HL-60/S4 treated with phorbol 12-myristate 13-acetate at 8.2 ng/mL for 4 days and 3 days (cell line): Measurements from ENCODE around the gene LIPC.

Experiments used
- in situ Hi-C: fragments of 300-500 bp; cut with MboI; formaldehyde crosslinking; loops from 2 replicates; pipeline ENCODE4 v1.15.0; 2022; ENCODE audit warnings: low sequenced_read_pairs

Gene LIPC

GRCh38 chr15:58433597-58434333, 2.0 kb downstream of the LIPC start:
- in situ Hi-C loops: no loop called here

- in situ Hi-C loops: no loop called here
Measured at GRCh38 chr15:58434334-58434875, 2.6 kb downstream of the LIPC start.

- in situ Hi-C loops: no loop called here
Measured at GRCh38 chr15:58436552-58436951, 4.8 kb downstream of the LIPC start.

GRCh38 chr15:58437531-58438105, 5.8 kb downstream of the LIPC start:
- in situ Hi-C loops: no loop called here

GRCh38 chr15:58438111-58438510, 6.3 kb downstream of the LIPC start:
- in situ Hi-C loops: no loop called here

- in situ Hi-C loops: no loop called here
Measured at GRCh38 chr15:58438956-58439355, 7.2 kb downstream of the LIPC start.

GRCh38 chr15:58440158-58440910, 8.5 kb downstream of the LIPC start:
- in situ Hi-C loops: no loop called here

GRCh38 chr15:58440922-58441321, 9.1 kb downstream of the LIPC start:
- in situ Hi-C loops: no loop called here

GRCh38 chr15:58441376-58442070, 9.7 kb downstream of the LIPC start:
- in situ Hi-C loops: no loop called here

GRCh38 chr15:58442122-58442521, 10.3 kb downstream of the LIPC start:
- in situ Hi-C loops: no loop called here

- in situ Hi-C loops: no loop called here
Measured at GRCh38 chr15:58443308-58443707, 11.5 kb downstream of the LIPC start.

- in situ Hi-C loops: no loop called here
Measured at GRCh38 chr15:58444056-58444455, 12.3 kb downstream of the LIPC start.

GRCh38 chr15:58444658-58445332, 13.0 kb downstream of the LIPC start:
- in situ Hi-C loops: no loop called here

GRCh38 chr15:58445865-58446264, 14.1 kb downstream of the LIPC start:
- in situ Hi-C loops: no loop called here

- in situ Hi-C loops: no loop called here
Measured at GRCh38 chr15:58446521-58446920, 14.7 kb downstream of the LIPC start.

- in situ Hi-C loops: no loop called here
Measured at GRCh38 chr15:58447271-58448010, 15.7 kb downstream of the LIPC start.

GRCh38 chr15:58448331-58448730, 16.5 kb downstream of the LIPC start:
- in situ Hi-C loops: no loop called here

GRCh38 chr15:58448906-58449305, 17.1 kb downstream of the LIPC start:
- in situ Hi-C loops: no loop called here

GRCh38 chr15:58451826-58452225, 20.0 kb downstream of the LIPC start:
- in situ Hi-C loops: no loop called here

GRCh38 chr15:58452775-58453174, 21.0 kb downstream of the LIPC start:
- in situ Hi-C loops: no loop called here
